Measurements from ENCODE around the gene PARP16.

DNA sequence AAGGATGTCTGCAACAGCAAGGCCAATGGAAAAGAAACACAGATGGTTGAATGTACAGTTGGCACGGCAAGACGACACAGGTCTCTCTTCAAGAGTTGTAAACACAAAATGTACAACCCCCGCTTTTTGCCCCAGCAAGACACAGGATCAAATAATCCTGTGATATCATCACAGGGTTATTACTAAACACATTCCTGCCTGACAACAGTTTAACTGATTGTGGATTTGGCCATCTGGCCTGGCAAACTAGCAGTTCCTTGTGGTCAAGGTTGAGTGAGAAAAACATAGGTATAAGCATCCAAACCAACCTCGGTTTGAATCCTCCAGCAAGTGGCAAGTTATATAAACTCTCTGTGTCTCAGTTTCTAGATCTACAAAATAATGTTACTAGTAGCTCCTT is 23.4 kb downstream of the PARP16 start:
- TF ChIP-seq, protein P1, sequence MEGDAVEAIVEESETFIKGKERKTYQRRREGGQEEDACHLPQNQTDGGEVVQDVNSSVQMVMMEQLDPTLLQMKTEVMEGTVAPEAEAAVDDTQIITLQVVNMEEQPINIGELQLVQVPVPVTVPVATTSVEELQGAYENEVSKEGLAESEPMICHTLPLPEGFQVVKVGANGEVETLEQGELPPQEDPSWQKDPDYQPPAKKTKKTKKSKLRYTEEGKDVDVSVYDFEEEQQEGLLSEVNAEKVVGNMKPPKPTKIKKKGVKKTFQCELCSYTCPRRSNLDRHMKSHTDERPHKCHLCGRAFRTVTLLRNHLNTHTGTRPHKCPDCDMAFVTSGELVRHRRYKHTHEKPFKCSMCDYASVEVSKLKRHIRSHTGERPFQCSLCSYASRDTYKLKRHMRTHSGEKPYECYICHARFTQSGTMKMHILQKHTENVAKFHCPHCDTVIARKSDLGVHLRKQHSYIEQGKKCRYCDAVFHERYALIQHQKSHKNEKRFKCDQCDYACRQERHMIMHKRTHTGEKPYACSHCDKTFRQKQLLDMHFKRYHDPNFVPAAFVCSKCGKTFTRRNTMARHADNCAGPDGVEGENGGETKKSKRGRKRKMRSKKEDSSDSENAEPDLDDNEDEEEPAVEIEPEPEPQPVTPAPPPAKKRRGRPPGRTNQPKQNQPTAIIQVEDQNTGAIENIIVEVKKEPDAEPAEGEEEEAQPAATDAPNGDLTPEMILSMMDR (conservative IDR thresholded peaks at IDR 0.05; ENCODE audit: low read length) = no peak
- no peak for TF ChIP-seq EZH2phosphoT487 (IDR thresholded peaks at IDR 0.05; ENCODE audit: borderline replicate concordance)

All from Loucy (cell line).